Stimulated activated CD8-positive, alpha-beta memory T cell treated with anti-CD3 and anti-CD28 coated beads, Interleukin-4, amount 100 ng/mL, for 24 hours (primary cell): ENCODE data around the gene MEF2A.
A peak's percentile ranks its signal among the peaks of the same experiment; 100 is the strongest.
"Not testable (repeated sequence)": the region's sequence is repeated elsewhere in the genome, so short reads cannot be mapped to it uniquely, and the experiment has no call there.

Experiments
- DNase-seq: peaks from one replicate; pipeline ENCODE4 v3.0.0-alpha.2; 2020; ENCODE audit warnings: low read depth

The MEF2A gene

DNA sequence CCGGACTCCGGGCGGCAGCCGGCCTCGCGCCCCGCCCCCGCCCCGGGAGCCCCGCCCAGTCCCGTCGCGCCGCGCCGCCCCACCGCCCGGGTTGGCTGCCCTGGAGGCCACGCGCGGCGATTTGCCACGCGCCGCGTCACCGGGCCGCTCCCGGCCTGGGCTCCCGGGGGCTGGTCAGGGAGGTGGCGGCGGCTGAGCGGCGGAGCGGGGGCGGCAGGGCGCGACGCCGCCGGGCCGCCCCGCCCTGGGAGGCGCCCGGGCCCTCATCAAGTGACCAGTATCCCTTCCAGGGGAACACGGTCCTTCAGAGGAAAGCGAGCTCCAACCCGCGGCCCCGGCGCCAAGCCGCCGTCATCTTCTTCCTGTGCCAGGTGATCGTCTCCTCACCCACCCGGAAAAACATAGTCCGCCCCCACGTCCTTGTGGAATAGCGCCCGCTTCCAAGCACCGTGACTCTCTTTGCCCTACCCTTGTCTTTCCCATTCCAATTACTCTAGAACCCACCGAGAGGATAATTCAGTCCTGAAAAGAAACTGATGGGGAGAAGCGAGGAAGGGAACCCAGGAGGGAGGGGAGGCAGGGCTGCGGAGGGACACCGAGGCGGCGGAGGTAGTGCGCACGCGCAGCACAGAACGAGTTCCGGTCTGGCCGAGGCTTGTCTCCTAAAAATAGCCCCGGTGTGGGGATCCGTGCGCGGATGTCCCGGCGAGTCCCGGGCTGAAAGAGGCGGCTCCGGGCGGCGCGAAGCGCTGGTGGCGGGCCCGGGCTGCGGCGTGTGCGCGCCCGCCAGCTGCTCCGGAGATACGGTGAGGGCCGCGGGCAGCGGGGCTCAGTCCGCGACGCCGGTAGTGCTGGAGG is at the start of gene MEF2A:
MEF2A (plus strand) TSS at position 686 of the 858 bp plus-strand sequence. CDS start 67,136 bp downstream, outside the sequence.
- DNase-seq = peak; percentile 87

DNA sequence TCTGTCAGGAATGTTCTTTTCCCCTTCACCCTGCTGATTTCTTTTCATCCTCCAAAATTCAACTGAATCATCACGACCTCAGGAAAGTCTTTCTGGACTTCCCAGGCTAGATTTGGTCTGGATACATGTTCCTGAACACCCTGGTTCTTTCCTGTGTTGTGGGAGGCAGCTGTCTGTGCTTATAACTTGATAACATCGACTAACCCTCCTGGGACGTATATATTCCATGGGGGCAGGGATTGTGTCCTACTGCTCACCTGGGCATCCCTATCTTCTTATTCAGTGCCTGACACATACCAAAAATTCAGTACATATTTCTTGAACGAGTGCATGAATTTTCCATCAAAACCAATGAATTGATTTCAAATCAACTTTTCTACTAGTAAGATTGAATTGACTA is 47.6 kb upstream of the MEF2A start:
- DNase-seq = no peak

DNA sequence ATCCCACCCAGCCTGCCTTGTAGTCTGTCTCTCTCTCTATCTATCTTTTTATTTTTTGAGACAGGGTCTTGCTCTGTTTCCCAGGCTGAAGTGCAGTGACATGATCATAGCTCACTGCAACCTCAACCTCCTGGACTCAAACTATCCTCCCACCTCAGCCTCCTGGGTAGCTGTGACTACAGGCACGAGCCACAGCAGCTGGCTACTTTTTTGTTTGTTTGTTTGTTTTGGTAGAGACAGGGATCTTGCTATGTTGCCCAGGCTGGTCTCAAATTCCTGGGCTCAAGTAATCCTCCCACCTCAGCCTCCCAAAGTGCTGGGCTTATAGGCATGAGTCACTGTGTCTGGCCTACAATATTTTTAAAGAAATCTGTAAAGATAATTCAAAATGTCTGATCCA is 46.4 kb upstream of the MEF2A start:
- DNase-seq = not testable (repeated sequence)

DNA sequence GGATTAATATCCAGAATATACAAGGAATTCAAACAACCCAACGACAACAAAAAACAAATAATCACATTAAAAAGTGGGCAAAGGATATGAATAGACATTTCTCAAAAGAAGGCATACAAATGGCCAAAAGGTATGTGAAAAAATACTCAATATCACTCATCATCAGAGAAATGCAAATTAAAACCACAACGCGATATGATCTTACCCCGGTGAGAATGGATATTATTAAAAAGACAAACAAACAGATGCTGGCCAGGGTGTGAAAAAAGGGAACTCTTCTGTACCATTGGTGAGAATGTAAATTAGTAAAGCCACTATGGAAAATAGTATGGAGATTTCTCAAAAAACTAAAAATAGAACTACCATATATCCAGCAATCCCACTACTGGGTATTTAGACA is 43.5 kb upstream of the MEF2A start:
- DNase-seq = no peak

DNA sequence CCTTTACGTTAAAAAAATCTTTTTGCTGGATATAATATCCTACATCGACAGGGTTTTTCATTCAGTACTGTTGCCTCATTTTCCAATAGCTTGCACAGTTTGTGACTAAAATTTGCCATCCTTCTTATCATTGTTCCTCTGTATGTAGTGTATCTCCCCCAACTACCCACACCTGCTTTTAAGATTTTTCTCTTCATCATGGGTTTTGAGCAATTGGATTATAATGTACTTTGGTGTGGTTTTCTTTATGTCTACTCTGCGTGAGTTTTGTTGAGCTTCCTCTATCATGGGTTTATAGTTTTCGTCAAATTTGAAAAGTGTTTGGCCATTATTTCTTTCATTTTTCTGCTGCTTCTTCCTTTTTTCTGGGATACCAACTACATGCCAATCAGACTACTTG is 39.6 kb upstream of the MEF2A start:
- no peak for DNase-seq

DNA sequence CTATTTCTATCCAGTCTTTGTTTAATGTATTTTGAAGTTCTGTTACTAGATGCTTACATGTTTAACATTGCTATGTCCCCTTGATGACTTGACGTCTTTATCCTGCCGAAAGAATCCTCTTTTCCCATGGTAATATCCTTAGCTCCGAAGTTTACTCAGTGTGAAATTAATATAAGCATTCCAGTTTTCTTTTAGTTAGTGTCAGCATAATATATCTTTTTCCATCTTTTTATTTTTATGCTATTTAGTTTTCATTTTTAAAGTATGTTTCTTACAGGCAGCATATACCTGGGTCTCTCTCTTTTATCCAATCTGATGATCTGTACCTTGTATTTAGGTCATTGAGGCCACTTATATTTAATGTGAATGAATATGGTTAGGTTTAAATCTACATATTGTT is 39.1 kb upstream of the MEF2A start:
- no peak for DNase-seq

DNA sequence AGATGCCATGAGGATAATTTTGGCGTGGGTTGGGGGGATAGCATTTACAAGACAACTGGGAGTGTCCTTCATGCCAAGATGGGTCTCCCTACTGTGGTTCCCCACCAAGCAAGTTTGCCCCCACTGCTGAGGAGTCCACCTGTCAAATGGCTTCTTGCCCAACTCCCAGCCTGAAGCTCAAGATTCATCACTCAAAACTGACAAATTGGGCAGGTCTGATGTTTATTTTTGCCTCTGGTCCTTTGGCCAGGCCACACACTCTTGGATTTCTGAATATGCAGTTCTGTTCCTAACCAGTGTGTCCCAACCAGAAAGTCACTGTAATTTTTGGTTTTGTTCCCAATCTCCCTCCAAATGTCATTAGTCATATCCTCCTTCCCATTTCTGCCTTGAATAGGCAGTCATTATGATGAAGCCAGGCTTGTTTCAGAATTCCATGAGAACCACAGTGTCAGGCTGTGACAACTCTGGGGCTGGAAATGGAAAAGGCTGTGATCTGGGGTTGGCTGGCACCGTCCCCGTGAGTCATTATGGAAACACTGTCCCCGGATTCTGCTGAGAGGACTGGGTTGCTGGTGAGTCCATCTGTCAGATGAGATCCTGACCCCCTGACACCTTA is 29.3 kb upstream of the MEF2A start:
- DNase-seq = no peak

DNA sequence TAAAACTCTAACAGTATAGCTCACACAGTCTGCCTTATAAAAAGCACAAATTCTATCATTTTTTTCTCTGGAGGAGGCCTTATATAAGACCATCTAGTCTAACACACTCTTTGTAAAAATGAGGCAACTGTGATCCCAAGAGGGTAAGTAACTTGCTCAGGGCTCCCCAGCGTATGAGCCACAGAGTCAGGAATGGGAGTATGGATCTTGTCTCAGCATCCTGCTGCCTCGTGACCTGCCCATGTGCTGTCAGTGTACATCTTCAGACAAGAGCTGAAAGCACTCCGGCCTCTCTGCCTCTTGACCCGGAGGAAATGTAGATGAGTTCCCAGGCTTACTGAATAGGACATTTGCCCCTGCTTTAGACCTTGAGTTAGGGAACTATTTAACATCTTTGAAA is 28.4 kb upstream of the MEF2A start:
- no peak for DNase-seq

DNA sequence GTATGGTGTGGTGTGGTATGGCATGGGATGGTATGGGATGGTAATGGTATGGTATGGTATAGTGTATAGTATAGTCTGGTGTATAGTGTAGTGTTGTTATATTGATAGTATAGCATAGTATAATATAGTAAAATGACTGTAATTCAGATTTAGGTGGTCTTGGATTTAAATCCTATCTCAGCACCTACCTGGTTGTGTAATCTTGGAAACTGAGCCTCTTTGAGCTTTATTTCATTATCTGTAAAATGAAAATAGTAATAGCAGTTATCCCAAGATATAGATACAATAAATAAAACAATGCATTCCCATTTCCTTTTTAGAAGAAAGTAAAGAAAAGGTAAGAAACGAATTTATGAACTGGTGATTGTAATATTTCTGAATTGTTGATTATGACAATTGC is 27.5 kb upstream of the MEF2A start:
- DNase-seq = no peak

DNA sequence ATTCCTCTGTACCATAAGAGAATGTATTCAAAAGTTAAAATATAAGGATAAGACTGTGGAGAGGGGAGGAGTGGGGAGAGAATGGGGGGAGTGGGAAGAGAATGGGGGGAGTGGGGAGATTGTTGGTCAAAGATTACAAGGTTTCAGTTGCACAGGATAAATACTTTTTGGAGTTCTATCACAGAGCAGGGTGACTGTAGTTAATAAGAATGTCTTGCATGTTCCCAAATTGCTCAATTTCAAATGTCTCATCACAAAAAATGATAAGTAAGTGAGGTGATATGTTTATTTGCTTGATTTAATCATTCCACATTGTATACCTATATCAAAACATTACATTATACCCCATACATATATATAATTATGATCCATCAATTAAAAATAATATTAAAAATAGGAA is 23.0 kb upstream of the MEF2A start:
- DNase-seq = no peak

DNA sequence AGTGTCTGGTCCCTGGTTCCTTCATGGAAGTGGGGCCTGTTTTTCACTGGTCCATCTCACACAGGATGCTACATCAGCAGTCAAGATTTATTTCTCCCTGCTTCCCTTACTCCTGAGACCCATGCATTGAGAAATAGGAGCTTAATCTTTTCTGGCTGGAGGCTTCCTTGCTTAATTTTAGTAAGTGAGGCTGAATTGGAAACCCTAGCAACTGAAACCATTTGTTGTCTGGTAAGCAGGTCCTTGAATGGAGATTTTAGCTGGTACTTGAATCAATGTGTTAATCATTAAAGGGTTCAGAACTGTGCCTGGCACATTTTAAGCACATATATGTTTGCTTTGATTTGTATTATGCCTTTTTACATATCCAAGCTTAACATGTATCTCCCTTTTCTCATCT is 20.2 kb upstream of the MEF2A start:
- DNase-seq = no peak

DNA sequence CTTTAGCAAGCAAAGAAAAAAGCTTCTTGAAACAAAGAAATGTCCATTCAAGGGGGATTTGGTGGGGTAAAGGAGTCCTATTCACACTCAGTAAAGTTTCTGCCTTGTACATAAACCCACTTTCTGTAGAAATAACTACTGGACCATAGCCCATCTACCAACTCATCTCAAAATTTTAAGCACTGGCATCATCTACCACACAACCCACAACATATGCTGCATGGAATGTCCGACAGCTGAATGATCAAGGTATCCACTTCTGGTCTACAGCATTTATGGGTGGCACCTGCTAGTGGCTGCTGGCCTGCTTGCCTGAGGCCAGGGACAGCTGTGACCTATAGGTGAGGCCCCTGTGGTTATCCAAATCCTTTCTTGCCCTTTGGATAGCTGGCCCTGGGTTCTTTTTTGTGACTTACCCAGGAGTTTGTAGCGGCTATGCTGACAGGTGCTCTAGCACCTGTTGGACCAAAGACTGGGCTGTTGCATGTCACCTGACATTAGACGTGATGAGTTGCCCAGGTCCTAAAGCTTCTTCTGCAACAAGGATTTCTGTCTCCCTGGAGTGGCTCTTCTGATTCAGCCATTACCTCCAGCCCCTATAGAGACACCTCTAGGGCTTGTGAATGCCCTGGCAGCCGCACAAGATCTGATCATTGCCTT is 19.2 kb upstream of the MEF2A start:
- no peak for DNase-seq

DNA sequence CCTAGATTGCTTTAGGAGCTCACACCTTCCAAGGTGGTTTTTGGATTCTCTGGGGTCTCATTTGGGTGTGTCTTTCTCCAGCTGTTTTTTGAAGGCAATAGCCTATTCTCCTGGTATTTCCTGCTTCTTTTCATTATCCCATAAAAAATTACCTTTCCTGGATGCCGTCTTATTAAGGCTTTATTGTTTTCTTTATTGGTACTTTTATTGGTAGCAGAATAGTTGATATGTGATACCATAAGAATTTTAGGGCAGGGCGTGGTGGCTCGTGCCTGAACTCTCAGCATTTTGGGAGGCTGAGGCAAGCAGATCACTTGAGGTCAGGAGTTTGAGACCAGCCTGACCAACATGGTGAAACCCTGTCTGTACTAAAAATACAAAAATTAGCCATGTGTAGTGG is 18.3 kb upstream of the MEF2A start:
- no peak for DNase-seq

DNA sequence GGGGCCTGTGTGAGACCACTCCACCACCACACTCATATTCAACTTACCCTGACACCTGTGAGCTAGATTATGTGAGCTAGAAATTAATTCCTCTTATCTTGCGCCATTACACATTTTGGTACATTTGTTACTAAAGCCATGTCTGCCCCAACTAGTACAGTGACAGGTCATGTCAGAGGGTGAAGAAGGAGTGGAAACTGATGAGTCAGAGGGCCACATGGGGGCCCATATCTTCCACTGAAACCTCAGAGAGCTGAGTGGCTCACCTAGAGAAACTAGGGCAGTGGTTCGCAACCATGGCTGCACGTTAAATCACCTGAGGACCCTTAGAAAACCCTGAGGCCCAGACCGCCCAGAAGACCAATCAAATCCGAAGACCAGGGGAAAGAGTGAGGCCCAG is 15.7 kb upstream of the MEF2A start:
- no peak for DNase-seq

DNA sequence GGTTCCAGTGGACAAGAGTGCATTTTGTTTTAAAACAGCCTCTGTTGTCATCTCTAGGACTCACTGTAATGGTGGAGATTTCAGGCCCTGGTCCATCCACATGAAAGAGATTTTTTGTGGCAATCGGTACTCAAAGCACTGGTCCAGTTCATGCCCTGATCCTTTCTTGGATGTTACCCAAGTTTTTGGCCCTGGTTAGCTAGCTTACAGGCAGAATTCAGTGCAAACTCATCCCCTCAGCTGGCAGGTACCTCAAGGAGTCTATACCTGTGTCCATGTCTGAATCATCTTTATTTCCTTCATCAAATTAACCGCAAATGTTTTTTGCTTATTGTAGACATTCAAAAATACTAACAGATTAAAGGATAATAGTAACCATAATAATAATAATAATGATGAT is 13.7 kb upstream of the MEF2A start:
- DNase-seq = no peak

DNA sequence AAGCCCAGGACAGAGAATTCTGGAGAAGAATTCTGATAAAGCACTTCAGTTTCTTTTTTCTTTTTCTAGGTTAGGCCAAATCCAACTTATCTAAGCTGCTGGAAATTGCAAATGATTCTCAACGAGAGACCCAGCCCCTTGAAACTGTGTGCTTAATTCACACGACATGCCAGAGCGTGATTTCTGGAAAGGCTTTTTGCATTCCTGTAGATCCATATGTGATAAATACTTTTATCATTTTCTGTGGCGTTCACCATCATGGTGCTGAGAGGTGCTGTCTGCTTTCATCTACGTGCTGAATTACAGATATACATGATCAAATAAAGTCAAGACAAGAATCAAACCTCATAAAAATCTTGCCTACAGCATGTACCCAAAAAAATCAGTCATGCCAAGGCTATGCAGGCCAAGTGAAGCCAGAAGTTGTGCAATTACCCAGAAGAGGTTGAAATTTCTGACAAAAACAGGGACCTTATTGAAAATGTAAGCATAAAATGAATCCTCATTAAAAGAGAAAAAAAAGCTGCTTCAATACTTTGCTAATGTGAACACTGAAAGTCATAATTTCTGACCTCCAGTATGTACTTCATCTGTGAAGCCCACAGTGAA is 10.8 kb upstream of the MEF2A start:
- no peak for DNase-seq

DNA sequence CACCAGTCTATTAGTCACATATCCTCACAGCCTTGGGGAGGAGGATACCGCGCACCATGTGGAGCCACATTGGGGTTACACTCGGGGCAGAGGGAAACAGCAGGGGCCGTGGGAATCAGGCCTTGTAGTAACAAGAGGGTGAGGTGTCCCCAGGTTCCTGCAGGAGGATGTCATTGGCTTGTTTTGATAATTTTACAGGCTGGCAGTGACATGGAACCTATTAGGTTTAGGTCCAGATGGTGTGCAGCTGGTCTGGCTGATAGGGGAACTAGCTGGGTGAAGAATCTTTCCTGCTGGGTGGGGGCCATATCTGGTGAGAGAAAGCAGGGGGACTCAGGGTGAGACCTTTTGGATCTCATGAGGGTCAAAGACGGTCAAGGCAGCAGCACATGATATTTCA is 9.8 kb upstream of the MEF2A start:
- no peak for DNase-seq

DNA sequence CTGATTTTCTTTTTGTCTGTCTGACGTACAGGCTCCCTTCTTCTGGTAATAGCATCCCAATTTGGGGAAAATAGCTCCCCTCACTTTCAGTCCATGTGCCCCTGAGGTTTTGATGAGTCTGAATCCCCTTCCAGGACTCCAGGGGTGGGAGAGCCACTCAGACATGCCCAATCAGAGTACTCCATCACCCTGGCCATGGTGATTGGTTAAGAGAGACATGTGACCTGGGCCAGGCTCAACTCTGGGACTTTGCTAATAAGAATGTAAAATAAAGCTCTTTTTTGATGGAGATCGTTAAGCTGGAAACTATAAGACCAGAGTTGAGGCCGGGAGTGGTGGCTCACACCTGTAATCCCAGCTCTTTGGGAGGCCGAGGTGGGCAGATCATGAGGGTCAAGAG is 9.2 kb upstream of the MEF2A start:
- DNase-seq = no peak

DNA sequence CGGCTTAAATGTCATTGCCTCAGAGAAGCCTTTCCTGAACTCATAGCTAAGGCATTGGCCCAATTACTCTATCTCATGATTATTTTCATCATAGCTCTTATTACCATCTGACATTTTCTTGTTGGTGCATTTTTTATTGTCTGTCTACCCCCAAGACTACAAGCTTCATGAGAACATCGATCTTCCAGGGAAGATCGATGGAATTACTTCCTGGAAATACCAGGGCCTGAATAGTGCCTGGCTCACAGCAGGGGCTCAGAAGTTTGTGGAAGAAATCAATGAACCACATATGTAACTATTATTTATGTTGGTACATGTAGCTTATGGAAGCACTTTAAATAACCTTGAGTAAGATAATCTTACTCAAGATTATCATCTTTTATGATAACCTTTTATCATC is 7.7 kb upstream of the MEF2A start:
- DNase-seq = no peak

DNA sequence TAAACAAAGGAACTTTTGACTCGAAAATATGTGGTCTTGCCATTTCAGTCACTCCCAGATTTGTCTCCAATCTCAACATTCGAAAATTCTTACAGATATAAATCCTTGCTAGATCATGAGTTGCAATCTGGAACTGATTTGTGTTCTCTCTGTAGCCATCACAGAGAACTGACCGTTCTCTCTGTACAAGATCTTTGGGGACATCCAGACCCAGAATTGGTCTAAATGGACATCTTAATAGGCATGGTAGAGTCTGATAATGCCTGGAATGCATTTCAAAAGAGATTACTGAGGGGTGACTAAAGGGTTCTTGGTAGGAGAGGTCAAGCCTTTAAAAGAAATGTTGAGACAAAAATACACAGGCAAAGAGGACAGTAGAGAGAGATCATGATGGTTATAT is 7.2 kb upstream of the MEF2A start:
- no peak for DNase-seq

DNA sequence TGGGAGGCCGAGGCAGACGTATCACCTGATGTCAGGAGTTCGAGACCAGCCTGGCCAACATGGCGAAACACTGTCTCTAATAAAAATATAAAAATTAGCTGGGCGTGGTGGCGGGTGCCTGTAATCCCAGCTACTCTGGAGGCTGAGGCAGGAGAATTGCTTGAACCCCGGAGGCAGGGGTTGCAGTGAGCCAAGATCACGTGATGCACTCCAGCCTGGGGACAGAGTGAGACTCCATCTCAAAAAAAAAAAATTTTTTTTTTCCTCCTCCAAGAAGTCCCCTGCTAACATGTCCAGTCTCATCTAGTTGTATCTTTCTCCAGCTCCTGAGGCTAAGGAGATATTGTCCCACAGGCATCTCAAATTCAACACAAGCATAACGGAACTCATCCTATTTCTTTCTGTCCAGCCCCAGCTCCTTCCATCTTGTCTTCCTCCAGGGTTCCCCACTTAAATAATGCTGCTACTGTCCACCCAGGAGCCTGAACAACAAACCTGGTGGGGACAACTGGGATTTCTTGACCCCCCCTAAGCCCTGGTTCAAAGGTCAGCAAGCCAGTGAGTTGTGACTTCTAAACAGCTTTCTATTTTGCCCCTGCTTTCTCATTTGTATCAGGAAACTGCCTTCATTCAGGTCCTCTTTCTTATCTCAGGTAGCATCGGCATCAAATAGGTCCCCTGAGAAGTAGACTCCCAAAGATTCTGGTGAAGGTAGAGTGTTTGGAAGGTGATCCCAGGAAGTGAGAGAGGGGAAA is 4.1 kb upstream of the MEF2A start:
- DNase-seq = no peak

DNA sequence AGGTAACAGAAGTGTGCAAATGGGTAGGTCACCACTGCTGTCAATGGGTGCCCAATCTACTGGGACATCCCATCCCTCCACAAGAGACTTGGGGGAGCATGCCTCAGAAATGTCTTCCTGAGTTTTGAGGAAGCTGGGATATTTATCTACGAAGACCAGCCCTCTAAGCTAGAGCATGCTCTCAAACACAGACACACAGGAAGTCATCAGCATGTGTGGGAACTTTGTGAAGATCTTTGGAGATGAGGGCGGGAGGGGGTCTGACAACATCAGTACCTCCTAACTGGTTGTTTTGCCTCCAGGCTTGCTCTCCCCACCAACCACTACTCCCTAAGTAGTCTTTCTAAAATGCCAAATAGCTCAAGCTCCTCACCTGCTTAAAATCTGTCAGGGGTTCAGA is 3.5 kb upstream of the MEF2A start:
- DNase-seq = no peak
